HG03457 (cell line): ENCODE results near the gene IL10RA.

ENCODE experiments used
- ATAC-seq: cut with Tn5 transposase; IDR thresholded peaks from one replicate; pipeline ENCODE4 v1.9.1; 2021; ENCODE audit warnings: moderate number of reproducible peaks; ENCODE audit not compliant: unreplicated experiment

Gene IL10RA

DNA sequence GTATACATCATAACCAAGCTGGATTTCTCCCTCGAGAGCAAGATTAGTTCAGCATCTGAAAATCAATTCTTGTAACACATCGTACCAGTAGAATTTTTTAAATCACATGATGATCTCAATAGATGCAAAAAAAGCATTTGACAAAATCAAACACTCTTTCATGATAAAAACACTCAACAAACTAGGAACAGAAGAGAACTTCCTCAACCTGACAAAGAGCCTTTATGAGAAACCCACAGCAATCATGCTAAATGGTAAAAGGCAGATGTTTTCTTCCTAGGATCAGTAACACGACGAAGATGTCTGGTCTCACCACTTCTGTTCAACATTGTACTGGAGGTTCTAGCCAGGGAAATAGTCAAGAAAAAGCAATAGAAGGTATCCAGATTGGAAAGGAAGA lies 56.6 kb downstream of the IL10RA start:
- no peak for ATAC-seq

GRCh38 chr11:118045191-118045590 lies 59.0 kb downstream of the IL10RA start:
- no peak for ATAC-seq

GRCh38 chr11:118046051-118046963 lies 60.1 kb downstream of the IL10RA start:
- ATAC-seq = no peak

DNA sequence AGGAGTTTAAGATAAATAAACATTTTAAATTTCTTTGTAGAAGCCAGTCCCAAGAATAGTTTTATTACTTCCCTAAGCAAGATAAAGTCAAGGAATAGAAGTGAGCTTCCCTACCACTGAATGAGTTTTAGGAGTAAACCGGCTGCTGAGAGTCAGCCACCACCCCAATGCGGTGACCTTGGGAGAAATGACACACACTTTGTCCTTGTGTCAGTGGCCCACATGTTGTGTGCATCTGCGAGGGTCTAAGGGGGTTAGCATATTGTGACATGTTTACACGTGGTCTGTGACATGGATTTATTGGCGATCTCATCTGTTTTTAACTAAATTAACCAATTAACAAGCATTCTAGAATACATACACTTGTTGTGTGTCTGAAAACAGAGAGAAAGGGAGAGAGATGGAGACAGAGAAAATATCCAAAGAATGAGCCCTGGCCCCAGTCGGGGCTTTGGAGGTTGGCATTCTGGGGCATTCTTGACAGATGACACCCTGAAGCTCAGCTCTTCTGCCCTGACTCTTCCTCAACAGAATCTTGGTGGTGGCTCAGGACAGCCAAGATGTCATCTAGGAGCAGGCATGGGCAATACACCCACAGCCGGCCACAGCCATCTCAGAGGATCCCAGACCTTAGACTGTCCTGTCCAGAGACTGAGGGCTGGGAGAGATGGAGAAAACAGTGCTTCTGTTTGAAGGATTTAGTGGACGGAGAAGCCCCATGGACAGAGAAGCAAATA lies 60.9 kb downstream of the IL10RA start:
- no peak for ATAC-seq

DNA sequence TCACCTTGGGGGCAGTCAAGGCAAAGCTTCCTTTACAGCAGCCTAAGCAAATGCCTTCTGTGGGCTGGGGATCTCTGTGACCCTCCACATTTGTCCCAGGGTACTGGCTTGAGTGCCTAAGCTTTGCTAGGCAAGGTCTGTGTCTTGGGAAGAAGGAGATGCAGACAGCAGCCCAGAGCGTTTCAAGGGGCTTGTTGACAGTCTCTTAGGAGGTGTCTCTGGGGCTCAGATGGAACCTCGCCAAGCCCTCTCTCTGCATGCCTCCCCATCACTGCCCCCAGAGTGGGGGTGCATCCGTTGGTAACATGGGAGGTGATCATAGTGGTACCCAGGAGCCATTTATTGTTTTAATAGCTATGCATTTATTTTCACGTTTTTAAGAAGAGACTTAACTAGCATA lies 61.6 kb downstream of the IL10RA start:
- ATAC-seq = no peak

- ATAC-seq = no peak
These were observed 62.5 kb downstream of the IL10RA start for GRCh38 chr11:118048472-118049370.

DNA sequence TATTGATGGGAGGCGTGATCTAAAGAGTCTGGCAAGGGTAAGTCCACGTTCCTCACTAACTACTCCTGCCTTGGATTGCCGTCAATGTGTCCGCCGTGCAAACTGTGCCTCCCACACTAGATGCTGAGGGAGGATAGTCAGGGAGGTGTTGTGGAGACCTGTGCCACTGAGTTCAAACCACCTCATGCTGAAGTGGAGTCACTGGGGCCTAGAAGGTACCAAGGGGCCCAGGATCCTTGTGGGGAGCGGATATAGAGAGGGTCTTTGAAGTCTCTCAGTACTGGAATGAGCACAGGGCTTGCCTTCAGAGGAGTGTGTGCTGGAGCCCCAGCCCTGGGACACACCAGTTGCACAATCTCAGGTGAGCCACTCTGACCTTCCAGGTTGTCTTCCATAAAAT lies 63.6 kb downstream of the IL10RA start:
- no peak for ATAC-seq

DNA sequence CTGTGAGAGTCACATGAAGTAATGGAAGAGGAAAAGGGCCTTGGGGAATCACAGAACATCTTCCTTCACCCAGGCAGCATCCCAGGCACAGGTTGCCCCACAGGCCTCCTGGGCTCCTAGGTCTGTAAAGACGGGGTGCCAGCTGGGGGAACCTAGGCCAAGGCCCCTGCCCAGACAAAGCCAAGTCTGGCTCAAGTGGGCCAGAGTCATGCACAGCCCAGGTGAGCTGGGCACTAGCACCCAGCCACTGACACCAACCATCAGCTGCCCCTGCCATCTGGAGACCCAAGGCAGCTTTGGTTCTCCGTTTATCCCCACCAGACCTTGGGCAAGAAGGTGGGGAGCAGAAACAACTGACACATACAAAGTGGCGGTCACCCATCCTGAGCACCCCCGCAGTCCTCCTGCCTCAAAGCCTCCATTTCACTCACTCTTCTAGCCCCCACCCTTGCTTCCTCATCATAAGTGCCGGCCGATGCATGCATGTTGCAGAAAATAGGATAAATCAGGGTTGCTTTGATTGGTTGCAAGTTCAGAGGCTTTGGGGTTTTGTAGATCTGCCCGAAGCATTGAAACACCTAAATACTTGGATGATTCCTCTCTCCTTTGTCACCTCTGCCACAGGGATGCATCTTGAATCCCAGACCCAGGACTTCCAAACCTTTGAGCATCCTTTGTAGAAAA lies 64.2 kb downstream of the IL10RA start:
- no peak for ATAC-seq
